Retinal pigment epithelial cell (primary cell): ENCODE results near the gene TMEM255A.
"Not testable (repeated sequence)": the region's sequence is repeated elsewhere in the genome, so short reads cannot be mapped to it uniquely, and the experiment has no call there.

Source experiments
- DNase-seq: peaks from one replicate; pipeline ENCODE4 v3.0.0-alpha.2; 2010; ENCODE audit warnings: low read depth
- H3K4me3 ChIP-seq: 2 replicates; pipeline ENCODE4 v1.5.1; 2011; ENCODE audit warnings: mild to moderate bottlenecking, low read length, control low read depth, moderate library complexity
- TF ChIP-seq, protein P1 (sequence below): conservative IDR thresholded peaks from 2 replicates; pipeline ENCODE4 v1.5.1; 2011; ENCODE audit warnings: low read depth, low read length, control low read depth, inconsistent platforms

The TMEM255A gene

GRCh38 chrX:120310861-120311726, at the start of gene TMEM255A:
Gene TMEM255A (minus strand): TSS chrX:120311461. CDS start chrX:120311309, 152 bp downstream.
- TF ChIP-seq, protein P1, sequence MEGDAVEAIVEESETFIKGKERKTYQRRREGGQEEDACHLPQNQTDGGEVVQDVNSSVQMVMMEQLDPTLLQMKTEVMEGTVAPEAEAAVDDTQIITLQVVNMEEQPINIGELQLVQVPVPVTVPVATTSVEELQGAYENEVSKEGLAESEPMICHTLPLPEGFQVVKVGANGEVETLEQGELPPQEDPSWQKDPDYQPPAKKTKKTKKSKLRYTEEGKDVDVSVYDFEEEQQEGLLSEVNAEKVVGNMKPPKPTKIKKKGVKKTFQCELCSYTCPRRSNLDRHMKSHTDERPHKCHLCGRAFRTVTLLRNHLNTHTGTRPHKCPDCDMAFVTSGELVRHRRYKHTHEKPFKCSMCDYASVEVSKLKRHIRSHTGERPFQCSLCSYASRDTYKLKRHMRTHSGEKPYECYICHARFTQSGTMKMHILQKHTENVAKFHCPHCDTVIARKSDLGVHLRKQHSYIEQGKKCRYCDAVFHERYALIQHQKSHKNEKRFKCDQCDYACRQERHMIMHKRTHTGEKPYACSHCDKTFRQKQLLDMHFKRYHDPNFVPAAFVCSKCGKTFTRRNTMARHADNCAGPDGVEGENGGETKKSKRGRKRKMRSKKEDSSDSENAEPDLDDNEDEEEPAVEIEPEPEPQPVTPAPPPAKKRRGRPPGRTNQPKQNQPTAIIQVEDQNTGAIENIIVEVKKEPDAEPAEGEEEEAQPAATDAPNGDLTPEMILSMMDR: no peak
- peak within 1 kb of the TSS; percentile 51 for H3K4me3 ChIP-seq
- no peak for DNase-seq

DNA sequence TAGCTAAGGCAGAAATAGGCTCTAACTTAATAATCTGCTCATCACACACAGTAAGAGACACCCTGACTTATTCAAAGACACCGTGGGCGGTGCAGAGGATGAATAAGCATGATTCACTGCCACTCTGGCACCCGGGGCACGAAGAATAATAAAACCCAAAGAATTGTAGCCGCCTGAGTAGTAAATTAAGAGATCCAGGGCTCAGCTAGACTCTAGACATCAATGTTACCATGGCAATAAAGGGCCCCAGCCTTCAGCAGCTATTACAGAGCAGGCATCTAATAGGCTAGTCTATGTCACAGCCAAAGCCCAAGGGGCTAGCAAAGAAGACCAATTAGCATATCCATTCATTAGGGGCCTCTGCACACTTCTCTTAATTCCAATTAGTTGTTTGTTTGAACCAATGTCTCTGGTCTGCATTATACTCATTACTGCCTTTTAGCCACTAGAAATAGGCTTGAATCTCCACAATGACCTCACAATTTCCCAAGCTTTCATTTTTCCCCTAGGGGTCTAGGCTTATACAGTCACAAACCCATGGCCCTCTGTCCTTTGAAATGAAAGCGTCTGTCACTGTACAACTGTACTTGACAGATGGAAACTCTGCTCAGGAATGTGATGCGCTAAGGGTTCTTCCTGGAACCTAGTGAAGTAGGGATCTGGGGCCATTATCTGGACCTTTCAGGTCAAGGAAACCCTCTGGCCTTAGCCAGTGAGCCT, 47.6 kb upstream of the TMEM255A start:
- DNase-seq: no peak
- no peak overlapping the region for H3K4me3 ChIP-seq
- TF ChIP-seq, protein P1: no peak

GRCh38 chrX:120357186-120357585, 45.9 kb upstream of the TMEM255A start:
- TF ChIP-seq, protein P1: no peak
- DNase-seq: no peak
- H3K4me3 ChIP-seq: no peak overlapping the region

- TF ChIP-seq, protein P1: no peak
- DNase-seq: no peak
- no peak overlapping the region for H3K4me3 ChIP-seq
Observed at GRCh38 chrX:120356084-120356483, 44.8 kb upstream of the TMEM255A start.

GRCh38 chrX:120350450-120351138, 39.3 kb upstream of the TMEM255A start:
- peak; percentile 14 for DNase-seq
- TF ChIP-seq, protein P1: no peak

GRCh38 chrX:120344566-120344965, 33.3 kb upstream of the TMEM255A start:
- H3K4me3 ChIP-seq, DNase-seq: not testable (repeated sequence)

More at GRCh38 chrX:120350450-120351138, 39.3 kb upstream of the TMEM255A start:
- H3K4me3 ChIP-seq: no peak overlapping the region

DNA sequence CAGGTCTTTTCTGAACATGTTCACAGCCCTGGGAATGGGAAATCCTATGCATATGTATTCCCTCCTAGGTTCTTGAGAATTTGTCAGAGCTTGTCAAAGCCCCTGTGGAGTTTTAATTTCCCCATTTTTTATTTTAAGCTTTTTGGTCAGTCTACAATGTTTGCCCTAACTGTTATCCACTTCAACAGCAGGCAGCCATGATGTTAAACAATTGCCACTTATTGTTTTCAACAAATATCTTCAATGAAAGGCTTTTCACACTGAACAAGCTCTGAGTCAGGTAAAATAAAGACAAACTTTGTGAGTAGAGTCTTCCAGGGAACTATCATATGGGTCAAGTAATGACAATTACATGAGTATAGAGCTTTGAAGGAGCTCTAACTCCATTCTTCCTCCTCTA, 25.6 kb upstream of the TMEM255A start:
- no peak overlapping the region for H3K4me3 ChIP-seq
- TF ChIP-seq, protein P1: no peak
- DNase-seq: no peak
